Sigmoid colon (tissue), 7 donors: ENCODE data around the gene SLC1A2. TPM values are rescaled to one million over a fixed set of nuclear protein-coding genes. Genes with fewer than 3 reads are reported as not detected.

Experiments
- DNase-seq: peaks from one replicate; pipeline ENCODE4 v3.0.0-alpha.2; 2019
- H3K27ac ChIP-seq, 4 donors: fragments of 200-600 bp; sonication (generic); one replicate each; pipeline ENCODE4 v1.5.1; 2016 to 2019; ENCODE audit warnings: mild to moderate bottlenecking in 1 of 4
- H3K27me3 ChIP-seq, 3 donors: fragments of 200-600 bp; sonication (generic); one replicate each; pipeline ENCODE4 v1.5.1; 2019; ENCODE audit warnings: mild to moderate bottlenecking in 1 of 3
- H3K36me3 ChIP-seq, 4 donors: fragments of 200-600 bp; sonication (generic); one replicate each; pipeline ENCODE4 v1.5.1; 2016 to 2019
- H3K4me1 ChIP-seq, 4 donors: fragments of 200-600 bp; sonication (generic); one replicate each; pipeline ENCODE4 v1.5.1; 2017 to 2019
- H3K4me3 ChIP-seq, 4 donors: fragments of 200-600 bp; sonication (generic); one replicate each; pipeline ENCODE4 v1.5.1; 2017 to 2019; ENCODE audit warnings: mild to moderate bottlenecking in 2 of 4, moderate library complexity in 1 of 4
- H3K9me3 ChIP-seq, 4 donors: fragments of 200-600 bp in 3 of 4; sonication (generic) in 3 of 4; one replicate each; pipeline versions ENCODE4 v1.5.1 to v1.6.1; 2013 to 2019
- EP300 ChIP-seq, 4 donors: sonication (generic); formaldehyde crosslinking; IDR thresholded peaks; one replicate each; pipeline ENCODE4 v1.6.1; 2017; ENCODE audit warnings: antibody characterized with exemption in 4 of 4
- POLR2A ChIP-seq, 2 donors: fragments of 450-650 bp; IDR thresholded peaks; one replicate each; pipeline ENCODE4 v1.6.1; 2016; ENCODE audit warnings: antibody characterized with exemption in 2 of 2, mild to moderate bottlenecking in 2 of 2, moderate library complexity in 2 of 2
- POLR2AphosphoS5 ChIP-seq, 4 donors: sonication (generic); formaldehyde crosslinking; IDR thresholded peaks; one replicate each; pipeline ENCODE4 v1.6.1; 2017; ENCODE audit warnings: antibody characterized with exemption in 4 of 4
- WGBS, 2 donors: extraction: QIAGEN DNeasy Blood & Tissue Kit; methylation state at CpG; one replicate each; pipeline ENCODE4 v1.1.7; 2013; 5-methylcytosine and 5-hydroxymethylcytosine counted together
- intact Hi-C: fragments of 100-400 bp; cut with DNase I; formaldehyde crosslinking; loops from one replicate; pipeline ENCODE4 v1.15.1; 2023
- polyA plus RNA-seq, 3 donors: library from polyadenylated mRNA; stranded (reverse); fragments of 200-250 nt; gene quantifications; one replicate each; pipeline ENCODE4 v1.2.3, GENCODE V29; 2013
- total RNA-seq, 4 donors: library from RNA; depleted of rRNA; stranded (reverse); fragments of >200 nt; gene quantifications; one replicate each; pipeline ENCODE4 v1.1.0, GENCODE V29; 2016
- TF ChIP-seq, protein P1 (sequence below), 4 experiments: fragments of 450-650 bp in 3 of 4; fragments of 200-600 bp in 1 of 4; IDR thresholded peaks; one replicate each; pipeline ENCODE4 v1.5.1; 2016 to 2019; ENCODE audit warnings: antibody characterized with exemption in 4 of 4, mild to moderate bottlenecking in 3 of 4, moderate library complexity in 2 of 4
- donor health status: healthy with polysubstance abuse.
- donor health status: Bipolar disorder and iron deficiency.
- donor health status: healthy.

Gene SLC1A2
- total and polyA plus RNA-seq, 7 donors = 0.14 to 2.2 (median 0.48) TPM; not detected in 1

DNA sequence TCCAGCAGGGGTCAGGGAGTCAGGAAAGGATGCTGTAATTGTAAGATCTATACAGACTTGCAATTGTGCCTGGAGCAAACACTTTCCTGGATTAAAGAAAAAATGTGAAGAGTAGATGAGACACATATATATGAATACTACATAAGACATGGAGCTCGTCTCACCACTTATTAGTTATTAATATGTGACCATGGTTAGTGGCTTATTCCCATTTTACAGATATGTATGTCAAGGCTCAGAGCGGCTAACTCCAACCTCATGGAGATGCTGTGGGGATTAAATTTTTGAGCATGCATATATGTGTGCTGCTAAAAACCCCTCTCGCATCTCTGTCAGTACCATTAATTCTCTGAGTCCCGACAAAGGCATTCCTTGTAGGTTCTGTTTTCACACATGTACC, 125.7 kb downstream of the SLC1A2 start:
- H3K4me3 ChIP-seq = no peak overlapping the region
- H3K9me3 ChIP-seq = no peaks in the 10 kb centered on the region
- no peaks in the 10 kb centered on the region for H3K36me3 ChIP-seq
- intact Hi-C loops = no loop called here
- no peaks in the 10 kb centered on the region for H3K4me1 ChIP-seq
- TF ChIP-seq, protein P1, sequence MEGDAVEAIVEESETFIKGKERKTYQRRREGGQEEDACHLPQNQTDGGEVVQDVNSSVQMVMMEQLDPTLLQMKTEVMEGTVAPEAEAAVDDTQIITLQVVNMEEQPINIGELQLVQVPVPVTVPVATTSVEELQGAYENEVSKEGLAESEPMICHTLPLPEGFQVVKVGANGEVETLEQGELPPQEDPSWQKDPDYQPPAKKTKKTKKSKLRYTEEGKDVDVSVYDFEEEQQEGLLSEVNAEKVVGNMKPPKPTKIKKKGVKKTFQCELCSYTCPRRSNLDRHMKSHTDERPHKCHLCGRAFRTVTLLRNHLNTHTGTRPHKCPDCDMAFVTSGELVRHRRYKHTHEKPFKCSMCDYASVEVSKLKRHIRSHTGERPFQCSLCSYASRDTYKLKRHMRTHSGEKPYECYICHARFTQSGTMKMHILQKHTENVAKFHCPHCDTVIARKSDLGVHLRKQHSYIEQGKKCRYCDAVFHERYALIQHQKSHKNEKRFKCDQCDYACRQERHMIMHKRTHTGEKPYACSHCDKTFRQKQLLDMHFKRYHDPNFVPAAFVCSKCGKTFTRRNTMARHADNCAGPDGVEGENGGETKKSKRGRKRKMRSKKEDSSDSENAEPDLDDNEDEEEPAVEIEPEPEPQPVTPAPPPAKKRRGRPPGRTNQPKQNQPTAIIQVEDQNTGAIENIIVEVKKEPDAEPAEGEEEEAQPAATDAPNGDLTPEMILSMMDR (IDR thresholded peaks at IDR 0.05) = no peak
- TF ChIP-seq EP300 (IDR thresholded peaks at IDR 0.05) (no peak), POLR2A (IDR thresholded peaks at IDR 0.05) (no peak), POLR2AphosphoS5 (IDR thresholded peaks at IDR 0.05) (no peak)
- no peak for DNase-seq
- no peaks in the 10 kb centered on the region for H3K27me3 ChIP-seq
- WGBS, 2 donors = 97% methylated on average over 4 of the region's 4 CpGs
- no peak overlapping the region for H3K27ac ChIP-seq

DNA sequence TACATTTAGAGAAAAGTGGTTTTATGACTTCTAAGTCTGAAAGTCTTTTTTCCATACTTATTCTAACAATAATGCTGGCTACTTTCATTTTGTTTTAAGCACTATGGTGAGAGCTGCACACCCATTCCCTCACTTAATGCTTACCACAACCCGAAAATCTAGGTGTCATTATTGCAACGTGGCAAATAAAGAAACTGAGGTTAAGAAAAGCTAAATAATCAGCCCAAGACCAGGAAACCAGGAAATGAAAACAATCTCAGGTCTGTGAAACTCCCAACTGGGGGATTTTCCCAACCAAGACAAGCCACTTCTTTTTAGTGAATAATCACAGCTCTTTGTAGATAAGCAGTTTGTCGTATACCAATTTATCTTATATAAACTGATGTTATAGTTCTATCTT, 126.3 kb downstream of the SLC1A2 start:
- no peaks in the 10 kb centered on the region for H3K4me1 ChIP-seq
- no peaks in the 10 kb centered on the region for H3K36me3 ChIP-seq
- no peak for TF ChIP-seq POLR2A (IDR thresholded peaks at IDR 0.05)
- no peak for TF ChIP-seq POLR2AphosphoS5 (IDR thresholded peaks at IDR 0.05)
- TF ChIP-seq, protein P1 (IDR thresholded peaks at IDR 0.05) = no peak
- no peak for TF ChIP-seq EP300 (IDR thresholded peaks at IDR 0.05)
- 23 to 46% methylated on average over 3 of the region's 3 CpGs for WGBS, 2 donors
- no peaks in the 10 kb centered on the region for H3K27me3 ChIP-seq
- no peaks in the 10 kb centered on the region for H3K9me3 ChIP-seq
- no peak for DNase-seq
- H3K27ac ChIP-seq = no peak overlapping the region
- no peak overlapping the region for H3K4me3 ChIP-seq
- intact Hi-C loops = no loop called here

DNA sequence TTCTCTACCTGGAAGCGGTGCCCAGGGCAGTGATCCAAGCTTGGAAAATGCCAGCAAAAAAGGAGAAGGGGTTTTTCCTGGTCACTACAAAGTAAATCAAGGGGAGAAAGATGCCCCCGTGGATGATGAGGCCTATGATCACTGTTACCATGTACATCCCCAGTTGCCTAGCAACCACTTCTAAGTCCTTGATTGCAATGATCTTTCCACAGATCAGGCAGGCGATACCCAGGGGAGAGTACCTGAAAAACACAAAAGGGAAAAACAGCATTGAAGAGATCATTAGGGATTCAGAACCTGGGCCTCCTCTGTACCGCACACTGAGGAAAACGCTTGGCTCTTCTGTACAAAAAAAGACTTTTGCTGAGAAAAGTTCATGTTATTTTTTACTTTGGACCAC, 127.1 kb downstream of the SLC1A2 start:
- H3K9me3 ChIP-seq = no peaks in the 10 kb centered on the region
- H3K4me1 ChIP-seq = no peaks in the 10 kb centered on the region
- H3K27ac ChIP-seq = no peak overlapping the region
- 89% methylated on average over 5 of the region's 5 CpGs for whole genome bisulfite sequencing, 2 donors
- intact Hi-C loops = no loop called here
- no peak for DNase-seq
- no peak for TF ChIP-seq POLR2AphosphoS5 (IDR thresholded peaks at IDR 0.05)
- no peaks in the 10 kb centered on the region for H3K27me3 ChIP-seq
- H3K36me3 ChIP-seq = no peaks in the 10 kb centered on the region
- no peak overlapping the region for H3K4me3 ChIP-seq

DNA sequence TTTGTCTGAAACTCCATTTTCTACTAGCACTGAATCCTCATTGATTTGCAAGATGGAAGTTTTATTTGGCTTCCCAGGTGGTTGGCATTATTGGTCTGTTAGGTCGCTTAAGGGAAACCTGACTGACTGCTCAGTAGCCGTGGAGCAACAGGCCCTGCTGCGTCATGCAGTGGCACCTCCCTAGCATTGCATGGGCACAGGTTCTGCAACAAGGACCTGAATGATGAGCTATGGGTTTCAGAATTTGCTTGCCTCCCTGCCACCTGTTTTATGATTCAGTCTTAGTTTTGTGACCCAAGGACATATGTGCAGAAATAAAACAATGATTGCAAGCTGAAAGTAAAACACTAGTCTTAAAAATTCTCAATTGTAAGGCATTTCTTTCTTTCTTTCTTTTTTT, 128.5 kb downstream of the SLC1A2 start:
- no peak overlapping the region for H3K27ac ChIP-seq
- no peak overlapping the region for H3K4me3 ChIP-seq
- no peaks in the 10 kb centered on the region for H3K4me1 ChIP-seq
- no peak for DNase-seq
- H3K9me3 ChIP-seq = no peaks in the 10 kb centered on the region
- H3K36me3 ChIP-seq = no peaks in the 10 kb centered on the region
- no peaks in the 10 kb centered on the region for H3K27me3 ChIP-seq
- WGBS, 2 donors = 71 to 75% methylated on average over 3 of the region's 3 CpGs
- intact Hi-C loops = no loop called here
- no peak for TF ChIP-seq POLR2AphosphoS5 (IDR thresholded peaks at IDR 0.05)
- TF ChIP-seq EP300 (IDR thresholded peaks at IDR 0.05) = no peak
- TF ChIP-seq, protein P1 (IDR thresholded peaks at IDR 0.05) = no peak
- TF ChIP-seq POLR2A (IDR thresholded peaks at IDR 0.05) = no peak

DNA sequence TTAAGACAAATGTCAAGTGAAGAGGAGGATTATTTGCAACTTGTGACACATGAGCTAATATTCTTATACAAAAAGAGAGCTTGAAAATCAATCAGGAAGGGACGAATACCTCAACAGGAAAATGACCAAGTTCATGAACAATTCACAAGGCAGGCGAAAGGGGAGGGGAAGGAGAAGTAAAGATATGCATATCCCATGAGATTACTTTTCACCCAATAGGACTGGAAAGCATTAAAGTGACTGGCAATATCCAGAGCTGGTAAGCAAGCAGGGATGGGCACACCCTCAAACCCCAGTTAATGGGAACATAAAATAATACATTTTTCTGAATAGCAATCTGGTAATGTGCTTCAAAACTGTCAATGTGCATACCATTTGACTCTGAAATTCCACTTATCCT, 129.5 kb downstream of the SLC1A2 start:
- TF ChIP-seq, protein P1 (IDR thresholded peaks at IDR 0.05) = no peak
- TF ChIP-seq POLR2A (IDR thresholded peaks at IDR 0.05) (no peak), EP300 (IDR thresholded peaks at IDR 0.05) (no peak), POLR2AphosphoS5 (IDR thresholded peaks at IDR 0.05) (no peak)
- 85 to 86% methylated on average over 2 of the region's 2 CpGs for WGBS, 2 donors
- no peak overlapping the region for H3K27ac ChIP-seq
- no peaks in the 10 kb centered on the region for H3K36me3 ChIP-seq
- no peaks in the 10 kb centered on the region for H3K27me3 ChIP-seq
- no peaks in the 10 kb centered on the region for H3K4me1 ChIP-seq
- intact Hi-C loops = no loop called here
- DNase-seq = no peak
- no peak overlapping the region for H3K4me3 ChIP-seq
- no peaks in the 10 kb centered on the region for H3K9me3 ChIP-seq
